ENCODE results near the gene LRBA.
"Not testable (repeated sequence)": the region's sequence is repeated elsewhere in the genome, so short reads cannot be mapped to it uniquely, and the experiment has no call there.

The LRBA gene

DNA sequence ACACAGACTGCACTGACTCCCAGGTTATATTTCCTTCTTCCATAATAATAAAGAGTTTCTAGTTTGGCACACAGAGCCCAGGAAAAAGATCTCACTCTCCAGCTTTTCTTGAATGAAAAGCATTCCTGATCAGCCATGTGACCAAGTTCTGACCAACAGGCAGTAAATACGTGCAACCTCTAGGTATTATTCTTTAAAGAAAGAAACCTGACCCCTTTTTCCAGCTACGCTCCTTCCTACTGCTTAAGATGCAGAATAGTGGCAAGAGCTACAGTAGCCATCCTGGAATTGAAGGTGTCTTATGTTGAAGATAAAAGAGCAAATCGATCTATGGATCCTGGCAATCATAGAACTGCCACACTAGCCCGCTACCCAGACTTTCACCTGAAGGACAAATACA, 76.7 kb downstream of the LRBA start:
- DNase-seq: no peak

- DNase-seq: no peak
These were observed 81.1 kb downstream of the LRBA start for GRCh38 chr4:150934022-150934421.

- no peak for DNase-seq
These were observed 83.3 kb downstream of the LRBA start for GRCh38 chr4:150931796-150932195.

DNA sequence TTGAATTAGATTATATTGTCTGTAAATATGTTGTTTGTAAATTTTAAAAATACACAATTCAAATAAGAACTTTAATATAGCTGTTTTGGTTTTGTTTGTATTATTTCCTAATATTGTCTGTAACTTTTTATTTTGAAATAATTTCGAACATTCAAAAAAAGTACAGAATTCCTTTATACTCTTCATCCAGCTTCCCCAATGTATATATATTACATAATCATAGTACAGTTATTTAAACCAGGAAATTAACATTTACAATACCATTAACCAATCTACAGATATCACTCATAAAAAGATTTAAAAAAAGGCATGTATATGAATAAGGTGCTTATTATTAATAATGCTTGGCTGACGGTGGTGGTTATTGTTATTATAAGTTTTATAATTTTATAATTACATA, 84.1 kb downstream of the LRBA start:
- no peak for DNase-seq

- no peak for DNase-seq
These were observed 91.1 kb downstream of the LRBA start for GRCh38 chr4:150923945-150924344.

GRCh38 chr4:150921486-150921885, 93.6 kb downstream of the LRBA start:
- DNase-seq: not testable (repeated sequence)

DNA sequence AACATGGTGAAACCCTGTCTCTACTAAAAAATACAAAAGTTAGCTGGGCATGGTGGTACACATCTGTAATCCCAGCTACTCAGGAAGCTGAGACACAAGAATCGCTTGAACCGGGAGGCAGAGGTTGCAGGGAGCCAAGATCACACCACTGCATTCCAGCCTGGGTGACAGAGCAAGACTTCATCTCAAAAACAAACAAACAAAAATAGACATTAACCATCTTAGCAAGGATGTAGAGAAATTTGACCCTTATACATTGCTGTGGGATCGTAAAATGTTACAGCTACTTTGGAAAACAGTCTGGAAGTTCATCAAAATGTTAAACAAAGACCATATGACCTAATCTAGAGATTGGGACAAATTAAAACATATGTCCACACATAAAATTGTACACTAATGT, 96.5 kb downstream of the LRBA start:
- DNase-seq: not testable (repeated sequence)

- no peak for DNase-seq
These were observed 103.8 kb downstream of the LRBA start for GRCh38 chr4:150911326-150911725.

DNA sequence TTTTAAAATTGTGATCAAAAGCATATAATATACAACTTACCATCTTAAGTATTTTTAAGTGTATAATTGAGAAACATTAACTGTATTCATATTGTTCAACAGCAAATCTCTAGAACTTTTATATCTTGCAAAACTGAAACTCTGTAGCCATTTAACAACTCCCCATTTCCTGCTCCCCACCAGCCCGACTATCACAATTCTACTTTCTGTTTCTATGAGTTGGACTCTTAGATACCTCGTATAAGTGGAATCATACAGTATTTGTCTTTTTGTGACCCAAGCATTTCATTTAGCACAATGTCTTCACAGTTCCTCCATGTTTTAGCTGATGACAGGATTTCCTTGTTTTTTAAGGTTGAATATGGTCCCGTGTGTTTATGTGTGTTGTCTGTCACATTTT, 106.0 kb downstream of the LRBA start:
- DNase-seq: no peak

DNA sequence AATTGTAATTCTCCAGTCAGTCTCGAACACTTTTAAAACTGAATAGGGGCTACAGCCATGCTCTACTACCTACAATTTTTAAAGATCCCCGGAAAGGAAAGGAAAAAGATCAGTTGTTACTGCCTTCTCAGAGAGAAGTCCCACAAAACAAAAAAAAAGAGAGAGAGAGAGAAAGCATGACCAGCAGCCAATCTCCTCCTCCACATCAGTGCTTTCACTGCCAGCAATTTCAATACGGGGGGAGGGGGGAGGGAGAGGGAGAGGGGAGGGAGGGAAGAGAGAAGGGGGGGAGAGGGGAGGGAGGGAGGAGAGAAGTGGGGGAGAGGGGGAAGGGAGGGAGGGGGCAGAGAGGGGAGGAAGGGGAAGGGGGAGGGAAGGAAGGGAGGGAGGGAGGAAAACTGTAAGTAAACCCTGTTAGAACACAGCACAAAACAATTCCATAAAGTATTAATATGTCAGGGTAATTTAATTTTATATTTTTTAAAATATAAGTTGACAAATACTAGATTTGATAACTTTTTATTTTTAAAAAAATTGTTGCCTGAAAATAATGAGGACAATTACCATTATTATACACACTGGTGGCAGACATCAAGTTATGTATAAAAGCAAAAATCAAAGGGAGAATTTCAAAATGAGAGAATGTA, 108.0 kb downstream of the LRBA start:
- DNase-seq: no peak

DNA sequence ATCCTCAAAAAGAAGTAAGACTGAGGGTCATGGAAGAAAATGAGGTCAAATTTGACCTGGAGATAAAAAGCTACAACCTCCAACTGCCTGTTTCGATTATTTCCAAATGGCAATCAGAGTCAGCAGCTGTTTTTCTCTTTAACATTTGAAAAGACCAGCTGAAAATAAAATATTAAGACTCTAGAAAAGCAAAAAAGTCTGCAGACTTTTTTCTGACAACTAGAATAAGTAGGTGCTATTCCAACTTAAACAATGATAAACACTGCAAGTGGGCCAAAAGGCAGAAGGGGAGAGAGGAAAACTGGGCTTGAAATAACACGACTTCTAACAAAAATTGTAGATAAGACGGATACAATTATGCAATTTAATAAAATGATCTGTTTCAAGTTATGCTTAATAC, 110.4 kb downstream of the LRBA start:
- DNase-seq: no peak

DNA sequence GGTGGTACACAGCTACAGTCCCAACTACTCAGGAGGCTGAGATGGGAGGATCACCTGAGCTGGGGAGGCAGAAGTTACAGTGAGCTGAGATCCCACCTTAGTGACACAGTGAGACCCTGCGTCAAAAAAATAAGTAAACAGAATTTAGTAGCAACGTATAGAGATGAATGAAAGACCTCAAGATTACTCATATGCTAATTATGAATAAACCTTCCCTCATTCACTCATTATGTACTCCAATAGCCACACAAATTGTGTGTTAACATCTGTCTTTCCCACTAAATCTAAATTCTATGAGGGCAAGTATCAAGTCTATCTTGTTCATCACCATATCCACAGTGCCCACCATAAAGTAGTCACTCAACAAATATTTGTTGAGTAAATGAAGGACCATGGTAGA, 111.5 kb downstream of the LRBA start:
- no peak for DNase-seq

DNA sequence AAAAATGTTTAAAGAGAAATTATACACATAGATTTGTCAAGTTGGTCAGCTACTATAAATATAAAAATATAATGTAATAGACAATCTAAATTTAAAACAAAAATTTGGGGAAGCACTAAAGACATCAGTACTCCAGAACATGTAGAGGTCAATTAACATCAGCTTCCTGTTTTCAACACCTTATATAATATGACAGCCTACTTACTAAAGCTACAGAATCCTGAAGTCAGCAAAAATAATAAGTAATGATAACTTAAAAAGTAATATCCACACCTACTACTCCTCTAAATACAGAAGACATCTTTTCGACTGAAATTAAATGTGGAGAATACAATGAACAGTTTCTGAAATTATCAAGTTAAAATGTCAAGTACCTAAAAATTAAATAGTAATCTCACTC, 118.6 kb downstream of the LRBA start:
- DNase-seq: no peak

GRCh38 chr4:150890246-150890645, 124.8 kb downstream of the LRBA start:
- no peak for DNase-seq

GRCh38 chr4:150889306-150889705, 125.8 kb downstream of the LRBA start:
- no peak for DNase-seq

GRCh38 chr4:150888625-150889024, 126.5 kb downstream of the LRBA start:
- no peak for DNase-seq

- no peak for DNase-seq
These were observed 126.9 kb downstream of the LRBA start for GRCh38 chr4:150888217-150888616.

GRCh38 chr4:150886597-150886996, 128.5 kb downstream of the LRBA start:
- no peak for DNase-seq

GRCh38 chr4:150884625-150885024, 130.5 kb downstream of the LRBA start:
- no peak for DNase-seq

DNA sequence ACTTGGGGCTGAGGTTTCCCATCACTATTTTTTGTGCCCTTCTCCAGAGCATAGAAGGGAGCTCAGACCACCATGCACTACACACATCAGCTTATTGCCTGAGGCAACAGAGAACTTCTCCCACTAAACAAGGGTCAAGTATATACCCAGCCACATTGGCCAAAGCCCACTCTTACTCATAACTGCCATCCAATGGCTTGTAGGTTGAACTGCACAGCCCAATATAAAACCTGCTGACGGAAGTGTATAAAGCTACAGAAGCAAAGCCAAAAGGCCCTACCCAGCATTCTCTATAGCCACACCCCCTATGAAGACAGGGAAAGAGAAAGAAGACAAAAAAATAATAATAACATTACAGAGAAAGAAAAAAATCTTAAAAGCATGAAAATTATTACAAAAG, 139.7 kb downstream of the LRBA start:
- DNase-seq: no peak

GRCh38 chr4:150874338-150875226, 140.5 kb downstream of the LRBA start:
- DNase-seq: no peak

DNA sequence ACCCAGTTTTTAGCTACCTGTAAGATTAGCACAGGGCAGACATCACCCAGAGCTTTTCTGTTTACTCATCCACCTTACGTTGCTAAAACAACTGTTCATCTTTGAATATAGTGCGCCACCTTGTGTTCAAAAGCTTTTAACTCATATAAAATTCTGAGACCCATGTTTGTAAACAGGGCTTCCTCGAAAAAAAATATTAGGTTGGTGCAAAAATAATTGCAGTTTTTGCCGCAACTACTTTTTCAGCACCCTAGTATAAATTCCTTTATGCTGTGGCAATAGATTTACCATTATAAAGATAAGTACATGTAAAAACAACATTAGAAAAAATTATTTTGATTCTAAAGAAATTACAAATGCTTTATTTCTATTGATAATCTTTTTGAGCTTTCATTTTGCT, 147.9 kb downstream of the LRBA start:
- DNase-seq: no peak

GRCh38 chr4:150863456-150863855, 151.6 kb downstream of the LRBA start:
- no peak for DNase-seq

- no peak for DNase-seq
These were observed 152.3 kb downstream of the LRBA start for GRCh38 chr4:150862829-150863228.

- DNase-seq: no peak
These were observed 155.6 kb downstream of the LRBA start for GRCh38 chr4:150859453-150859852.
